Smooth muscle cell (in vitro differentiated cells): ENCODE measurements around the gene INPP4B. TPM values are rescaled to one million over a fixed set of nuclear protein-coding genes. Genes with fewer than 3 reads are reported as not detected.

Source experiments
- DNase-seq: peaks from one replicate; lab custom pipeline; 2025; ENCODE audit not compliant: unreplicated experiment; lab: John Stamatoyannopoulos, UW
- H2AFZ ChIP-seq: fragments of 200-600 bp; sonication (generic); 2 replicates; pipeline ENCODE4 v1.6.0; 2016; ENCODE audit warnings: antibody characterized with exemption, low read depth, mild to moderate bottlenecking
- H3F3A ChIP-seq: fragments of 200-600 bp; sonication (generic); 2 replicates; pipeline ENCODE4 v1.6.0; 2017; ENCODE audit warnings: antibody characterized with exemption, low read depth
- H3K27ac ChIP-seq: fragments of 200-600 bp; sonication (generic); 2 replicates; pipeline ENCODE4 v1.5.1; 2016; ENCODE audit warnings: low read depth, mild to moderate bottlenecking
- H3K27me3 ChIP-seq: fragments of 200-600 bp; sonication (generic); 2 replicates; pipeline ENCODE4 v1.6.1; 2016; ENCODE audit warnings: low read depth, mild to moderate bottlenecking
- H3K36me3 ChIP-seq: fragments of 200-600 bp; sonication (generic); 2 replicates; pipeline ENCODE4 v1.5.1; 2016; ENCODE audit warnings: low read depth
- H3K4me1 ChIP-seq: fragments of 200-600 bp; sonication (generic); 2 replicates; pipeline ENCODE4 v1.5.1; 2016; ENCODE audit warnings: low read depth
- H3K4me2 ChIP-seq: fragments of 200-600 bp; sonication (generic); 2 replicates; pipeline ENCODE4 v1.6.0; 2016; ENCODE audit warnings: mild to moderate bottlenecking
- H3K4me3 ChIP-seq: fragments of 200-600 bp; sonication (generic); 2 replicates; pipeline ENCODE4 v1.5.1; 2016; ENCODE audit warnings: mild to moderate bottlenecking
- H3K79me2 ChIP-seq: fragments of 200-600 bp; sonication (generic); 2 replicates; pipeline ENCODE4 v1.6.0; 2016; ENCODE audit warnings: low read depth, mild to moderate bottlenecking
- H3K9ac ChIP-seq: fragments of 200-600 bp; sonication (generic); 2 replicates; pipeline ENCODE4 v1.6.0; 2016; ENCODE audit warnings: low read depth
- H3K9me3 ChIP-seq: fragments of 200-600 bp; sonication (generic); replicated peaks from 2 replicates; pipeline ENCODE4 v1.5.1; 2016; ENCODE audit warnings: low read depth
- H4K20me1 ChIP-seq: fragments of 200-600 bp; sonication (generic); 2 replicates; pipeline ENCODE4 v1.6.0; 2016; ENCODE audit warnings: low read depth
- WGBS: methylation state at CpG from one replicate; pipeline ENCODE4 v1.1.7; 2016; ENCODE audit warnings: low lambda C conversion rate; 5-methylcytosine and 5-hydroxymethylcytosine counted together
- polyA plus RNA-seq: library from polyadenylated mRNA; unstranded; fragments of >200 nt; fragmentation: Nextera tagmentation; extraction: Ambion mirVana; gene quantifications from 2 replicates; pipeline ENCODE4 v1.2.1, GENCODE V29; 2016
- total RNA-seq: library from RNA; depleted of rRNA; stranded (reverse); fragments of >200 nt; gene quantifications from 2 replicates; pipeline ENCODE4 v1.2.3, GENCODE V29; 2014
- TF ChIP-seq, protein P1 (sequence below): fragments of 200-600 bp; sonication (generic); IDR thresholded peaks from 2 replicates; pipeline ENCODE4 v1.5.1; 2017; ENCODE audit warnings: borderline replicate concordance, mild to moderate bottlenecking, antibody characterized with exemption; ENCODE audit not compliant: insufficient read depth, poor library complexity, severe bottlenecking

INPP4B gene
- total and polyA plus RNA-seq, 2 experiments from 2014 or later: 2.0 to 10.9 TPM

DNA sequence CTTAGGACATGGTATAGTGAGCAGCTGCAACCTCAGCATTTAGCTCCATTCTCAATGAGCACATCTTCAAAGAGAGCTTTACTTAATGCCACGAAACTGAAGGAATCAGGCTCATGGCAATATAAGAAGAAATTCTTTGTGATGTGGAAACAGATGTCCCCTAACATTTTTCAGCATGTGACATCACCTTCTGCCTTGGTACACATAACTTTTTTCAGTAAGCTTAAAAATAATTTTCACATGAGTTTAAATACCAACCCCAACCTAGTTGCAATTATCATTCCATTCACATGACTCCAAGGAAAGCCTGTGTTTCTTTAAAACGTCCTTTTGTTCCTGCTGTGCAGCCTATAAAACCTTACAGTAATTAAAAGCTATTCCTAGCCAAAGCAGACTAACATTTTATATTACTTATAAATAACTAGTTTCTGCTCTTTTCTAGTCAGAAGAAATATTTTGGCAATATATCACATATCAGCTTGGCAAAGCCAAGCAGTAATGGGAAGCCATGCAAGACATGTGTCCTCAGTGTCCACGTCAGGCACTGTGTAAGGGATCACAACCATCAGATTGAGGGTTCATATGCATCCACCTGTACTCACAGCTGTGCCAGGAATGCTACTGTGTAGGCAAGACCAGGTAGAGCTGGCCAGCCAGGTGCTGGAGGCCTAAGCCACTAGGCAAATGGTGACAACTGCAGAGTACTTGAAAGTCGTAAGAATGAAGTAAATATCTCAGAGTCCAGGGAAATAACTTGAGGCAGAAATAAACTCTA is 466.6 kb downstream of the INPP4B start:
- H3K4me3 ChIP-seq: no peak overlapping the region
- peak overlapping the region; percentile 87 for H3K27ac ChIP-seq
- DNase-seq: no peak
- H3K4me2 ChIP-seq: peak overlapping the region; percentile 62
- H3K4me1 ChIP-seq: peaks cover 19% of the 10 kb centered on the region
- TF ChIP-seq, protein P1, sequence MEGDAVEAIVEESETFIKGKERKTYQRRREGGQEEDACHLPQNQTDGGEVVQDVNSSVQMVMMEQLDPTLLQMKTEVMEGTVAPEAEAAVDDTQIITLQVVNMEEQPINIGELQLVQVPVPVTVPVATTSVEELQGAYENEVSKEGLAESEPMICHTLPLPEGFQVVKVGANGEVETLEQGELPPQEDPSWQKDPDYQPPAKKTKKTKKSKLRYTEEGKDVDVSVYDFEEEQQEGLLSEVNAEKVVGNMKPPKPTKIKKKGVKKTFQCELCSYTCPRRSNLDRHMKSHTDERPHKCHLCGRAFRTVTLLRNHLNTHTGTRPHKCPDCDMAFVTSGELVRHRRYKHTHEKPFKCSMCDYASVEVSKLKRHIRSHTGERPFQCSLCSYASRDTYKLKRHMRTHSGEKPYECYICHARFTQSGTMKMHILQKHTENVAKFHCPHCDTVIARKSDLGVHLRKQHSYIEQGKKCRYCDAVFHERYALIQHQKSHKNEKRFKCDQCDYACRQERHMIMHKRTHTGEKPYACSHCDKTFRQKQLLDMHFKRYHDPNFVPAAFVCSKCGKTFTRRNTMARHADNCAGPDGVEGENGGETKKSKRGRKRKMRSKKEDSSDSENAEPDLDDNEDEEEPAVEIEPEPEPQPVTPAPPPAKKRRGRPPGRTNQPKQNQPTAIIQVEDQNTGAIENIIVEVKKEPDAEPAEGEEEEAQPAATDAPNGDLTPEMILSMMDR: no peak
- no peaks in the 10 kb centered on the region for H3K36me3 ChIP-seq
- no peaks in the 10 kb centered on the region for H4K20me1 ChIP-seq
- H3K9me3 ChIP-seq: no peaks in the 10 kb centered on the region
- no peaks in the 10 kb centered on the region for H3K27me3 ChIP-seq
- H3K9ac ChIP-seq: peak overlapping the region; percentile 42
- no peaks in the 10 kb centered on the region for H3K79me2 ChIP-seq
- H3F3A ChIP-seq: peaks cover 10% of the 10 kb centered on the region
- H2AFZ ChIP-seq: peak overlapping the region; percentile 34
- WGBS: 25% methylated on average over 4 of the region's 4 CpGs

DNA sequence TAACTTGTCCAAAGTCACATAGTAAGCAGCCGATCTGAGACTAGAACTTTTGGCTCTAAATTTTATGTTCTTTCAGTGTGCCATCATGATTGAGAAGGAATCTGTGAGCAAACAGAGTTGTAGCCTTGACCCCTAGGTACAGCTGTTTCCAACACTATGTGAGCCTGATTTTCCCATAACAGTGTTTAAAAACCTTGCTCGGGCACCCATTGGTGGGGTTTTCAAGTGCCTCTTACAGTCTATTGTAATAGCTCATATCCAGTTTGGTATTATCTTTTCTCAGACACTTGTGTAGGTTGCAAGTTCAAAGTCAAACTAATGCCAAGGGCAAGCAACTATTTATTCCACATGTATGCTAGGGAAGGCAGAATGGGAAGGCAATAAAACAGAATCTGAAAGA is 467.9 kb downstream of the INPP4B start:
- H3K4me1 ChIP-seq: peaks cover 19% of the 10 kb centered on the region
- H3K4me3 ChIP-seq: no peak overlapping the region
- TF ChIP-seq, protein P1: no peak
- 94% methylated on average over 2 of the region's 2 CpGs for WGBS
- no peaks in the 10 kb centered on the region for H3K79me2 ChIP-seq
- no peaks in the 10 kb centered on the region for H4K20me1 ChIP-seq
- no peaks in the 10 kb centered on the region for H3K9me3 ChIP-seq
- H3K36me3 ChIP-seq: no peaks in the 10 kb centered on the region
- peaks cover 10% of the 10 kb centered on the region for H3F3A ChIP-seq
- DNase-seq: no peak
- no peak overlapping the region for H2AFZ ChIP-seq
- H3K9ac ChIP-seq: peak overlapping the region; percentile 32
- H3K27ac ChIP-seq: peak overlapping the region; percentile 87
- H3K4me2 ChIP-seq: no peak overlapping the region
- no peaks in the 10 kb centered on the region for H3K27me3 ChIP-seq

DNA sequence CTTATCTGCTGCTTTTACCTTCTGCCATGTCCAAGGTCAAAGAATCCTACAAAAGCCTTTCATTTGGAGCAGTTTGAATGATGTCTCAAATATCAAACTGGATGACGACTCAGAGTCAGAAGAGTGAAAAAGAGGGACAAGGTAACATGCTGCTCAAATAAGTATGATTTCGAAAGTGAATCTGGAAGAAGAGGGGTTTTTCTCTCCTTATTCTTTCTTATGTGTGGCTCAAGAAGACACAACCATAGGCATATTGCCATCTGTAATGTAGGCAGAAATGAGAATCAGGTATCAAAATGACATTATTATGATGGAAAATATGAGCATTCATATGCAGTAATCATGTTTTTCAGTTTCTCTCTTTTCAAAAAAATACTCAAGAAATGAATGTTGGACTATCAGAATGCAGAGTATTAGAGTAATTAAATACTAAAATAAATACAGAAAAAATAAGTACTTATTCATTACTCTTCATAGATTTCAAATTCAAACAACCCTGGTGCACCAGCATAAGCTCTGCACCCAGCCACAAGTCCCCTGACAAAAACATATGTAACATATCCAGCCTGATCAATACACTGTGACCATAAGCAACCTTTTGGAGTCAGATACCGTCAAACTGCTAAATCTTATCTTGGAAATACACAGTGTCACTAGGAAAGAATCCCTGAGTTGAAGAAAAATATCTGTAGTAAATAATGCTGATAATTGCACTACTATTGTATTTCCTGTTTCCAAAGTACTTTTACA is 468.6 kb downstream of the INPP4B start:
- H3K9me3 ChIP-seq: no peaks in the 10 kb centered on the region
- DNase-seq: no peak
- H3K4me2 ChIP-seq: no peak overlapping the region
- H3K4me3 ChIP-seq: no peak overlapping the region
- H3F3A ChIP-seq: peaks cover 10% of the 10 kb centered on the region
- WGBS: 85% methylated on average over 3 of the region's 3 CpGs
- no peaks in the 10 kb centered on the region for H3K27me3 ChIP-seq
- peak overlapping the region; percentile 87 for H3K27ac ChIP-seq
- no peaks in the 10 kb centered on the region for H3K36me3 ChIP-seq
- TF ChIP-seq, protein P1: no peak
- no peak overlapping the region for H2AFZ ChIP-seq
- peaks cover 19% of the 10 kb centered on the region for H3K4me1 ChIP-seq
- no peaks in the 10 kb centered on the region for H3K79me2 ChIP-seq
- no peaks in the 10 kb centered on the region for H4K20me1 ChIP-seq
- H3K9ac ChIP-seq: no peak overlapping the region
